ENCODE results near the gene NEMP1.

DNA sequence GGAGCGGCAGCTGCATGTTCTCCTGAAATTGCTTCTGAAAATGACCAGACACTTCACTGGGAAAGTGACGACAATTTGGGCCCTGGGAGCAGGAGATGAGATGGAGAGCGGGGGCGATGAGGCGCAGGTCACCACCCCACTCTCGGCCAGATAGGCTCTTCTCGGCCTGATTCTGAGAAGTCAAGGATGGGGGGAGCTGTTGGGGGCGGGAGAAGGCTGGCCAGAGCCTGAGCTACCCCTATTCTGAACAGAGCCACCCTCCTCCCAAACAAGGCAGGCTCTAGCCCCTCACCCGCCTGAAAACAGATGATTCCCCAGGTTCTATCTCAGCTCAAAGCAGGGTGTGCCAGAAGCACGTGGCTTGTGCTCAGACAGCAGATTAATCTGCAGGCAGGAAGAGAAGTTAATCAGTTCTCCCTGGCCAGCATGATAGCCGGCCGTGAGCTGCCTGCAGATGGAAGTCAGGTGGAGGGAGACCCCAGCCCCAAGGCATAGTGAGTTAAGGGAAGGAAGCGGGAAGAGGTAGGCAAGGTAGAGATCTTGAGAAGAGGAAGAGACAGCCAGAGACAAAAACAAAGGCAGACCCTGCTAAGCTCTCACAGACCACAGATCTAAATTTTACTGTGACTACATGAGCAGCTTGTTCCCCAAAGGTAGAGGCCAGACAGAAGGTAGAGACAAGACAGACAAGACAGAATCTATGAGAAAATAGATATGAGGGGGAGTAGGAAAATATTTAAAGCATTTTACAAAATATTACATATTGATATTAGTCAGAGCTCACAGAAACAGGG lies 51.4 kb downstream of the NEMP1 start:
- TF ChIP-seq EZH2phosphoT487 (IDR thresholded peaks at IDR 0.05; ENCODE audit: insufficient read depth, low read depth) (no peak), EZH2 (IDR thresholded peaks at IDR 0.05; ENCODE audit: insufficient read depth, poor library complexity, severe bottlenecking) (no peak)
